Peyer's patch (tissue), 4 donors: Measurements from ENCODE around the gene CECR2.

ENCODE experiments used
- POLR2A ChIP-seq, 2 donors: fragments of 450-650 bp; IDR thresholded peaks; one replicate each; pipeline ENCODE4 v1.5.1; 2017; ENCODE audit warnings: antibody characterized with exemption in 2 of 2, mild to moderate bottlenecking in 2 of 2, moderate library complexity in 2 of 2
- TF ChIP-seq, protein P1 (sequence below), 6 experiments: fragments of 450-650 bp in 4 of 6; fragments of 200-600 bp in 2 of 6; sonication (generic) in 1 of 6; IDR thresholded peaks; one replicate each; pipeline ENCODE4 v1.5.1; 2017 to 2019; ENCODE audit warnings: antibody characterized with exemption in 6 of 6, mild to moderate bottlenecking in 3 of 6, moderate library complexity in 1 of 6

- TF ChIP-seq, protein P1, sequence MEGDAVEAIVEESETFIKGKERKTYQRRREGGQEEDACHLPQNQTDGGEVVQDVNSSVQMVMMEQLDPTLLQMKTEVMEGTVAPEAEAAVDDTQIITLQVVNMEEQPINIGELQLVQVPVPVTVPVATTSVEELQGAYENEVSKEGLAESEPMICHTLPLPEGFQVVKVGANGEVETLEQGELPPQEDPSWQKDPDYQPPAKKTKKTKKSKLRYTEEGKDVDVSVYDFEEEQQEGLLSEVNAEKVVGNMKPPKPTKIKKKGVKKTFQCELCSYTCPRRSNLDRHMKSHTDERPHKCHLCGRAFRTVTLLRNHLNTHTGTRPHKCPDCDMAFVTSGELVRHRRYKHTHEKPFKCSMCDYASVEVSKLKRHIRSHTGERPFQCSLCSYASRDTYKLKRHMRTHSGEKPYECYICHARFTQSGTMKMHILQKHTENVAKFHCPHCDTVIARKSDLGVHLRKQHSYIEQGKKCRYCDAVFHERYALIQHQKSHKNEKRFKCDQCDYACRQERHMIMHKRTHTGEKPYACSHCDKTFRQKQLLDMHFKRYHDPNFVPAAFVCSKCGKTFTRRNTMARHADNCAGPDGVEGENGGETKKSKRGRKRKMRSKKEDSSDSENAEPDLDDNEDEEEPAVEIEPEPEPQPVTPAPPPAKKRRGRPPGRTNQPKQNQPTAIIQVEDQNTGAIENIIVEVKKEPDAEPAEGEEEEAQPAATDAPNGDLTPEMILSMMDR (IDR thresholded peaks at IDR 0.05) = no peak
- no peak for TF ChIP-seq POLR2A (IDR thresholded peaks at IDR 0.05)
Observed at GRCh38 chr22:17342361-17342760, 26.9 kb upstream of the CECR2 start.
